GM21381 (cell line): ENCODE results near the gene PHF24.
A peak's percentile ranks its signal among the peaks of the same experiment; 100 is the strongest.
"Not testable (repeated sequence)": the region's sequence is repeated elsewhere in the genome, so short reads cannot be mapped to it uniquely, and the experiment has no call there.

ENCODE experiments used
- ATAC-seq: cut with Tn5 transposase; IDR thresholded peaks from one replicate; pipeline ENCODE4 v1.9.1; 2021; ENCODE audit warnings: mild to moderate bottlenecking, moderate library complexity; ENCODE audit not compliant: unreplicated experiment

The PHF24 gene

GRCh38 chr9:34957492-34958410, at the start of gene PHF24:
Gene PHF24 (plus strand): TSS chr9:34958285. CDS start chr9:34971299, 13,014 bp downstream.
- ATAC-seq, result no peak

GRCh38 chr9:34927061-34927460, 31.0 kb upstream of the PHF24 start:
- ATAC-seq, result no peak

DNA sequence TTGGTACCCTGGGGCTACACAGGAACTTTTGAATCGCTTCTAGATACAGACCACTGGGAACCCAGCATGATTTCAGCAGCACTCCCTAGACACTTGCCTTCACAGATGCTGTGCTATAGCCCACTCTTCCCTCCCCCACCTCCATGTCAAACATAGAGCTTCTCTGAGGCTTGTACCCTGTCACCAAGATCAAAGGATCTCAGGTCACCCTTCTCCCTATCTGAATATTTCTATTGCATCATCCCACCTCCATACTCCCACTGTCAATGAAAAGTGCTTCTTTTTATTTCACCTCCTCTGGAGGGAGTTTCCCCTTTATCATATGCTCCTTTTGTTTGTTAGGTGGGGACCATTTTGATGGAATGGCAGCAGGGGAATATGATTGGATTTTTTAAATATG, 29.2 kb upstream of the PHF24 start:
- ATAC-seq, result no peak

GRCh38 chr9:34929506-34930102, 28.5 kb upstream of the PHF24 start:
- no peak for ATAC-seq

DNA sequence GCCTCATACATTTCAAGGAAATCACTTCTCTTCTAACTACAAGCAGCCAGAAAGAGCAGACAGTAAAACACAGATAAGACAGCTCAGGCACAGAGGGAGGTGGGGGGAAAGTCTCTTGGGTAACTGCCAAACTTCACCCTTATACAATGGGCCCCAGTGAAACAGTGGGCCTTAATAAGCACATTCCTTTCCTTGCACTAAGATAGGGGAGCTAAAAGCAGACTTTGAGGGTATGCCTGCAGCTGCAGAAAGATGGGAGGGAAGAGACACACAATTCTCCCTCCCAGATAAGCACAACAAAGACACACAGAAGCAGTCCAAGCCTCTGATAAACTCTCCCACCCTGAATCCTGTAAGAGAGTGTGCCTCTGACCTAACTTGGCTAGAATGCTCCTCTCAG, 18.1 kb upstream of the PHF24 start:
- ATAC-seq, result not testable (repeated sequence)

DNA sequence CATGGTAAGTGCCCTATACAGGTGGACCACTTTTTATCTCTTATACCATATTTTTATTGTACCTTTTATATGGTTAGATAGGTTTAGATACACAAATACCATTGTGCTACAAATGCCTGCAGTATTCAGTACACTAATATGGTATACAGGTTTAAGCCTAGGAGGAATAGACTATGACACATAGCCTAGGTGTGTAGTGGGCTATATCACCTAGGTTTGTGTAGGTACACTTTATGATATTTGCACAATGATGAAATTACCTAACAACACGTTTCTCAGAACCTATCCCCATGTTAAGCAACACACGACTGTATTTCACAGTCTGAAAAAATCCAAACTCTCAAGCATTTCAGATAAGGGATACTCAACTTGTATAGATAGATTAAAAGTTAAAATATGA, 9.6 kb upstream of the PHF24 start:
- no peak for ATAC-seq

DNA sequence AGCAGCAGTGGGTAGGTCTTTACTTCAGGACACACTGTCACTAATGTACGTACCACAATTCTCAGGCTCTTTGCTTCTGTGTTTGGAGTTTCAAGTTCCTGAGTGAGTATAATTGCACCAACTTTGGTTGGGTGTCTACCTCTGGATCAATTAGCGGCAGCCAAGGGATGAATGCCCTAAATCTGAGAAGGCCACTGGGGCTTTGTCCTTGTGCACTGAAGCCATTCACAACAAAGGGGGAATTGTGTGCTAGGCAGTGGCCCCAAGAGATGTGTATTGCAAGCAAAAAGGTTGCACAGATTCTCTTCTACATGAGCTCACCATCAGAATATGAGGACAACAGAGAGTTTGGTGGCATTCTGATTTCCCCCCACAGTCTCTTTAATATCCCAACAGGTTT, 3.9 kb upstream of the PHF24 start:
- ATAC-seq, result no peak

GRCh38 chr9:34956066-34956465, 2.0 kb upstream of the PHF24 start:
- ATAC-seq, result not testable (repeated sequence)

- ATAC-seq, result peak; percentile 48
Observed at GRCh38 chr9:34956648-34957047, 1.4 kb upstream of the PHF24 start.

DNA sequence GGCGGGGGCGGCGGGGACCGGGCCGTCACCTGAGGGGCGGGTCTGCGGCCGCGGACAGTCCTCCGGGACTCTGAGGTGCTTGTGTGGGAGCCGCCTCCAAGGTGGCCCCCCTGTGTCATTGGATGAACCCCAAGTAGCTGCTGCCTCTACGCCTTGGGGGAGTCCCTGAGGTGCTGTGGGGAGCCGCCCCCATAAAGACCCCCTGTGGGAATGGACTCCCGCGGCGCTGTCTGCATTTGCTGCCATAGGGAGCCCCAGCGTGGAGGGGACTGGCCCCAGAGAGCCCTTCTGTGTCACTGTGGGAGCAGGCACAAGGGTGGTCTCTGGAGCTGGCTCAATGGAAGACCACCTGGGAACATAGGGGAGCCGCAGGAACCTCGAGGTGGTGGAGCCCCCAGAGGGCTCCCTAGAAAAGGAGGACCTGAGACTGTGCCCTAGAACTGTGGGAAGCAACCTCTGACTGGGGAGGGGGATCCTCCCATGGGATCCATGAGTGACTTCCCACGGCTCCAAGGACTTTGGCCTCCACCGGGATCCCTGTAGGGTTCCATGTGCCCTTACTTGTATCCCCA, 412 bp downstream of the PHF24 start:
- no peak for ATAC-seq

GRCh38 chr9:34959461-34959860, 1.4 kb downstream of the PHF24 start:
- no peak for ATAC-seq

- ATAC-seq, result no peak
Observed at GRCh38 chr9:34961574-34962490, 3.7 kb downstream of the PHF24 start.

DNA sequence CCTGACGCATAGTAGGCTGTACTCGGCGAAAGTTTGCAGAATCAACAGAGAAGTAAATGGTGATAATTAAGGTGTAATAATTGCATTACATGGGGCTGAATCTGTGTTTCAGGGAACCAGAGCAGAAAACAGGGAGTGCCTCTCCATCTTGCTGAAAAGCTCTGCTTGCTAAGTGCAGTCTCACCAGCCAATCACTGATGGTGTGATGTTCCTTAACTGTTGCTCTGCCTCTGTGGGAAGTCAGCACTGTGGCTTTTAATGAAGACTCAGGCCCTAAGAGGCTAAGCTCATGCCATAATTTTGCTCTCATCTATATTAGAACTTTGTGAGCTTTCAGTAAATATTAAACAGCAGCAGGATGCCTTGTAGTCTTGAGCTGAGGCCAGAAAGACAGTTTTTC, 4.5 kb downstream of the PHF24 start:
- no peak for ATAC-seq

- no peak for ATAC-seq
Observed at GRCh38 chr9:34963552-34963951, 5.5 kb downstream of the PHF24 start.

- ATAC-seq, result no peak
Observed at GRCh38 chr9:34964458-34964857, 6.4 kb downstream of the PHF24 start.

- ATAC-seq, result no peak
Observed at GRCh38 chr9:34971146-34971811, 13.2 kb downstream of the PHF24 start.

DNA sequence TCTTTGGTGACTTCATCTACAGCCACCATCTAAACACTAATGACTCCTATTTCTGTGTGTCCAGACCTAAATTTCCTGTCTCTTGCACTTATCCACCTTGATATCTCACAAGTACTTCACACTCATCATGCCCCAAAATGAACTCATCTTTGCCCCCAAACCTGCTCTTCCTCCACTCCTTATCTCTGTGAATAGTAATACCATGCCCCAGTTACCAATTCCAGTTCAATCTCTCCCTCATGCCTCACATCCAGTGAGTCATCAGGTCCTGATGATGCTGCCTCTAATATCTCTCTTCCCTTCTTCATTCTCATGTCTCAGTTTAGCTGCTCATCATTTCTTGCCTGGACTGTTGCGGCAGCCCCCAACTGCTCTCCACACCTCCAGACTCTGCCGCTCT, 16.6 kb downstream of the PHF24 start:
- ATAC-seq, result no peak

DNA sequence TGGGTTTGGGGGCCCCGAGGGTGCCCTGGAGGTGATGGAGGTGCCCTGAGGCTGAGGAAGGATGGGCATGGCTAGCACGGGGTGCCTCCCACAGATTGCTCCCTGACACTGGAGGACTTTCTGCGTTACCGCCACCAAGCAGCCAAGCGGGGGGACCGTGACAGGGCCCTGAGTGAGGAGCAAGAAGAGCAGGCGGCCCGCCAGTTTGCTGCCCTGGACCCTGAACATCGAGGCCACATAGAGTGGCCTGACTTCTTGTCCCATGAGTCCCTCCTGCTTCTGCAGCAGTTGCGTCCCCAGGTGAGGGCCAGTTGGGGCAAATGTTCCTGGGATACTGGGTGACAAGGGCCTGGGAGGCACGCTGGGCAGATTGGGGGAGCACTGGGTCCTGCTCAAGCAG, 18.4 kb downstream of the PHF24 start:
- ATAC-seq, result no peak

GRCh38 chr9:34976992-34977391, 18.9 kb downstream of the PHF24 start:
- no peak for ATAC-seq

GRCh38 chr9:34980181-34980761, 22.2 kb downstream of the PHF24 start:
- no peak for ATAC-seq
